ENCODE data around the gene MEIG1. TPM values are rescaled to one million over a fixed set of nuclear protein-coding genes. Genes with fewer than 3 reads are reported as not detected.
"Not testable (repeated sequence)": the region's sequence is repeated elsewhere in the genome, so short reads cannot be mapped to it uniquely, and the experiment has no call there.

Gene MEIG1, protein sequence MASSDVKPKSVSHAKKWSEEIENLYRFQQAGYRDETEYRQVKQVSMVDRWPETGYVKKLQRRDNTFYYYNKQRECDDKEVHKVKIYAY
- not detected in 2 replicates for total RNA-seq

DNA sequence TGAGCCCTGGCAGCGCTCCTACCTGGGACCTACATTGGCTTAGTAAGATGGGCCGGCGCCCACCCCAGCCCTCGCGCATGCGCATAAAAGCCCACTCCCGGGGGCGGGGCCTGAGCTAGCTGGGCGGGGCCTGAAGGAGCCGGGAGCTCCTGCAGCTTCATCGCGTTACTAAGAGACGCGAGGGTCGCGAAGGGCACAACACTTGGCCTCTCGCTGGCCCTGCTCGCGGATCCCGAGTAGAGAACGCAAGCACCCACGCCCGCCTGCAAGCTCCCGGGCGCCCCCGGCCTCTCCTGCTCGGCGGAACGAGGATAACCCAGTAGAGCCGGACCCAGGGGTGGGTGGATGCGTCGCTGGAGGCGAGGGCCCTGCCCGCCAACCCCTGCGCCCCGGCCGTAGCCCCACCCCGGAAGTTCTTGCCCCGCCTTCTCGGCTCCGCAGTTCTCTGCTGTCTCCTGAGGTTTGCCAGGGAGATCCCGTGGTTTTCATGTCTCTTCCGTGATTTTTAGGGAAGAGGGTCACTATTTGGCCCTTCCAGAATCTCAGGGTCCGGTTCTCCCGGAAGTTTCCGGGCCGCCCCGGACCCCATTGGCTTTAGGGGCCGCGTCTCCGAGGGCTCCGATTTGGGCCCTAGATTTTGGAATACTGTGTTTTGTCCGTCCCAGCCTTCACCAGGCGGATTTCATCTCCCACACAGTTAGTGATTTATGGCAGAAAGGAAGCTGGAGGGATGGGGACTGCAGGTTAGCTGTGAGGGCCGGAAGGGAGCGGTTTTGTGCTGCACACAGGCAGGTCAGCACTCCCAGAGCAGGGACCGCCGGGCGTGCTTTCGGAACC is at the start of gene MEIG1:
Gene MEIG1 (plus strand): TSS at position 168 of the 837 bp plus-strand sequence. CDS start 7,081 bp downstream, outside the sequence.
- H3K36me3 Mint-ChIP-seq (ENCODE audit: low read depth), result no peaks in the 10 kb centered on the region
- H3K4me3 Mint-ChIP-seq, result peak within 1 kb of the TSS; percentile 93
- peaks cover 18% of the 10 kb centered on the region for H3K4me1 Mint-ChIP-seq
- no peaks in the 10 kb centered on the region for H3K9me3 Mint-ChIP-seq
- H3K27me3 Mint-ChIP-seq, result no peaks in the 10 kb centered on the region
- H3K27ac Mint-ChIP-seq, result peak within 1 kb of the TSS; percentile 96
- intact Hi-C loops (cut with micrococcal nuclease), result loop anchor here (1.0 to 10.0 kb wide), 5 partner anchors 81 to 395 kb away; partner anchors contain the start of genes RPP38 and SUV39H2
- DNase-seq, result peak; percentile 98

DNA sequence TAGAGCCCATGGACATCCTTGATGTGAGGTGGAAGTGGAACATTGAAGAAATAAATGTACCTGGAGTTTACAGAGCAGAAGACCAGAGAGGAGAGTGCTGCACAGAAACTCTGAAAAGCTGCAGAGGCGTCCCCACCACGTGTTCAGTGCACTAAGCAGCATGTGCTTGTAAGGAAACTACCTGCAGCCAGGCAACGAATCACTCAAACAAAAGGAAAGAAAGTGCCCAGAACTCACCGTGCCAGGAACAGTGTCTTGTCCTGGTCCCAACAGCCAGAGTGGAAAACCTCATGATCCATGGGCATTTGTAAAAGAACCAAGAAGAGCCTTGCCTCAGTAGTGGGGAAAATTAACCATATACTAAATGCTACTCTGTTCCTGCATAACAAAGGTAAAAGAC is 48.2 kb upstream of the MEIG1 start:
- Mint-ChIP-seq H3K4me3 (no peak overlapping the region), H3K36me3 (ENCODE audit: low read depth) (peaks cover 88% of the 10 kb centered on the region), H3K27ac (peak overlapping the region; percentile 63), H3K4me1 (peaks cover 16% of the 10 kb centered on the region), H3K9me3 (peaks cover 18% of the 10 kb centered on the region), H3K27me3 (no peaks in the 10 kb centered on the region)
- no peak for DNase-seq
- intact Hi-C loops (cut with micrococcal nuclease), result no loop called here

DNA sequence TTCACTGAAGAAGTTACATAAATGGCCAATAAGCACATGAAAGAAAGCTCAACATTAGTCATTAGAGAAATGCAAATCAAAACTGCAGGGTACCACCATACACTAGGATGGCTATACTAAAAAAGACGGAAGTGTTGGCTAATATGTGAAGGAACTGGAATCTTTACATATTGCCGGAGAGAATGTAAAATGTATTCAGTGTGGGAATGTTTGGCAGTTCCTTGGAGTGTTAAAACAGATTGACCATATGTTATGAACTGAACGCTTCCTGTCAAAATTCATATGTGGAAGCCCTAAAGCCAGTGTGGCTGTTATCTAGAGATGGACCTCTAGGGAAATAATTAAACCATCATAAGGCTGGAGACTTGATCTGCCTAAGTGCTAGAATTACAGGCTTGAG is 47.4 kb upstream of the MEIG1 start:
- Mint-ChIP-seq H3K27ac (no peak overlapping the region), H3K36me3 (ENCODE audit: low read depth) (peaks cover 92% of the 10 kb centered on the region), H3K4me3 (no peak overlapping the region), H3K27me3 (no peaks in the 10 kb centered on the region), H3K9me3 (peaks cover 23% of the 10 kb centered on the region), H3K4me1 (peaks cover 16% of the 10 kb centered on the region)
- DNase-seq, result no peak
- intact Hi-C loops (cut with micrococcal nuclease), result no loop called here

DNA sequence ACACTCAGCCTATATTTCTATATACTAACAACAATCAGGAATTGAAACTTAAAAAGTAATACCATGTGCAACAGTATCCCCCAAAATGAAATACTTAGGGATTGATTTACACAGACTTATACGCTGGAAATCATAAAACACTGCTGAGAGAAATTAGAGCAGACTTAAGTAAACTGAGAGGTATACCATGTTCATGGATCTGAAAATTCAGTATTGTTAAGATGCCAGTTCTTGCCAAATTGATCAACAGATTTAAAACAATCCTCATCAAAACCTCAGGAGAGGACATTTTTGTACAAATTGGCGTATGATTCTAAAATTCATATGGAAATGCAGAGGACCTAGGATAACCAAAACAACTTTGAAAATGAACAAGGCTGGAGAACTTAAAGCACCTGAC is 42.6 kb upstream of the MEIG1 start:
- Mint-ChIP-seq H3K4me1 (peaks cover 21% of the 10 kb centered on the region), H3K36me3 (ENCODE audit: low read depth) (peaks cover 94% of the 10 kb centered on the region), H3K9me3 (peaks cover 29% of the 10 kb centered on the region), H3K4me3 (no peak overlapping the region), H3K27ac (no peak overlapping the region), H3K27me3 (no peaks in the 10 kb centered on the region)
- DNase-seq, result no peak
- intact Hi-C loops (cut with micrococcal nuclease), result loop anchor here (5.0 kb wide), 1 partner anchor 36 kb away; the partner anchor contains the start of gene DCLRE1C

DNA sequence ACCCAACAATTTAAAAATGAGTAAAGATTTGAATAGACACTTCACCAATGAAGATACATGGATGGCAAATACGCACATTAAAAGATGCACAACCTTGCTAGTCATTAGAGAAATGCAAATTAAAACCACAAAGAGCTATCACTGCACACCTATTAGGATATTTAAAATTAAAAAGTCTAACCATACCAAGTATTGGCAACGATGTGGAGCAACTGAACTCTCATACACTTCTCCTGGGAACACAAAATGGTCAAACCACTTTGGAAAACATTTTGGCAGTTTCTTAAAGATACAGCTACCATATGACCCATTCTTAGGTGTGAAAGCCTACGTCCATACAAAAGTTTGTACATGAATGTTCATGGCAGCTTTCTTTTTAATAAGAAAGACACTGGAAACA is 41.4 kb upstream of the MEIG1 start:
- DNase-seq, result no peak
- intact Hi-C loops (cut with micrococcal nuclease), result loop anchor here (5.0 kb wide), 1 partner anchor 34 kb away; the partner anchor contains the start of gene DCLRE1C
- H3K4me1 Mint-ChIP-seq, result peaks cover 20% of the 10 kb centered on the region
- H3K27me3 Mint-ChIP-seq, result no peaks in the 10 kb centered on the region
- no peak overlapping the region for H3K4me3 Mint-ChIP-seq
- peaks cover 27% of the 10 kb centered on the region for H3K9me3 Mint-ChIP-seq
- H3K36me3 Mint-ChIP-seq (ENCODE audit: low read depth), result peaks cover 95% of the 10 kb centered on the region
- H3K27ac Mint-ChIP-seq, result no peak overlapping the region

DNA sequence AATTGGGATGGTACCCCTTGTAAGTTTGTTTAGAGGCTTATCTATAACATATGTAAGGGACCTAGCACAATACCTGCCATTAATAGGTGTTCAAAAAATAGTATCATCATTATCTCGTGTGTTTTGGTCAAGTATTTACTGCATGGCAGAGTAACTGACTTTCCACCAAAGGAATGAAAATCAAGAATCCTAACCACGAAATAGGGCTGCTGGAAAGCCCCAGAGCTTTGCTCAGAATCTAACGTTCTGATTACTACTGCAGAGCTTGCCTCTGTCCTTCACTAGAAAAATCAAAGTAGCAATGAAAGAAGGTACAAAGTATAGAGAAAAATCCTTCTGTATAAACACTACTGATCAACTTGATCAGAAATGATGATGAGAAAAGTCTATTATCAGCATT is 40.2 kb upstream of the MEIG1 start:
- Mint-ChIP-seq H3K27ac (no peak overlapping the region), H3K4me1 (peaks cover 20% of the 10 kb centered on the region), H3K4me3 (no peak overlapping the region), H3K27me3 (no peaks in the 10 kb centered on the region), H3K36me3 (ENCODE audit: low read depth) (peaks cover 94% of the 10 kb centered on the region), H3K9me3 (peaks cover 27% of the 10 kb centered on the region)
- intact Hi-C loops (cut with micrococcal nuclease), result loop anchor here (5.0 kb wide), 1 partner anchor 33 kb away; the partner anchor contains the start of gene DCLRE1C
- no peak for DNase-seq

DNA sequence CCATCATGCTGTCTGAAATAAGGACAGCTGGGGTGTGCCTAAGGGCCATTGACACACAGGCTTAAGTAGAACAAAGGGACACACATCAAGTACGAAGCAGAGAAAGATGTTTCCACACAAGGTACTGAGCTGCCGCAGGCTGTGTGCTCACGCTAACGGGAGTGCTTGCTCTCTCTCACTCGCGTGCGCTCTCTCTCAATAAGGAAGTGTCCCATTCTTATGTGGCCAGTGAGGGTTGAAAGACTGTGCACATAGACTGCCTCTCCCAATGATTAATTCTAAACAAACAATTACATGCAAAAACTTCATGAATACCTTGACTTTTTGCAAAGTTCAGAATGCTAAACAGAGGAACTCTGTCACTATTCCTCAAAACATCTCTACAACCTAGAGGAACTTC is 35.2 kb upstream of the MEIG1 start:
- peaks cover 4% of the 10 kb centered on the region for H3K9me3 Mint-ChIP-seq

DNA sequence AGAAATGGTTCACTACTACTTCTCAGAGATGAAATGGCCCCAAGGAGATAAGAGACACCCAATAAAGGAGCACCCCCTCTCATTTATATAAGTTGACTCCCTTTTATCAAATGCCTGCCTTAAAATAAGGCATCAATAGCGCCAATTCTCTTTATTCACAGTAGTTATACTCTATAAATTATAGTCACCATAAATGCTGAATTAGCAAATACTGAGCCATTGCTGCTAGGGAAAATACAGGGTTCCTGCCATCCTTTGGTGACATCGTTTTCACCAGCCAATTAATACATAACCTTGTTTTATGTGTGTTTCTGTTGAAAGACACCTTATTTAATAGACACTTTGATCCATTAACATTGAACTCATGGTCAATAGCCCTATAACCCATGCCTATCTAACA is 33.9 kb upstream of the MEIG1 start:
- H3K36me3 Mint-ChIP-seq (ENCODE audit: low read depth), result peaks cover 74% of the 10 kb centered on the region
- H3K27me3 Mint-ChIP-seq, result no peaks in the 10 kb centered on the region
- no peaks in the 10 kb centered on the region for H3K9me3 Mint-ChIP-seq
- H3K4me1 Mint-ChIP-seq, result no peaks in the 10 kb centered on the region
- H3K27ac Mint-ChIP-seq, result no peak overlapping the region
- DNase-seq, result no peak
- intact Hi-C loops (cut with micrococcal nuclease), result no loop called here
- H3K4me3 Mint-ChIP-seq, result no peak overlapping the region

More for the DNA sequence above, 35.2 kb upstream of the MEIG1 start:
- no peak for DNase-seq
- H3K4me3 Mint-ChIP-seq, result no peak overlapping the region
- H3K4me1 Mint-ChIP-seq, result peaks cover 7% of the 10 kb centered on the region
- H3K27ac Mint-ChIP-seq, result no peak overlapping the region
- peaks cover 81% of the 10 kb centered on the region for H3K36me3 Mint-ChIP-seq (ENCODE audit: low read depth)
- intact Hi-C loops (cut with micrococcal nuclease), result no loop called here
- H3K27me3 Mint-ChIP-seq, result no peaks in the 10 kb centered on the region

DNA sequence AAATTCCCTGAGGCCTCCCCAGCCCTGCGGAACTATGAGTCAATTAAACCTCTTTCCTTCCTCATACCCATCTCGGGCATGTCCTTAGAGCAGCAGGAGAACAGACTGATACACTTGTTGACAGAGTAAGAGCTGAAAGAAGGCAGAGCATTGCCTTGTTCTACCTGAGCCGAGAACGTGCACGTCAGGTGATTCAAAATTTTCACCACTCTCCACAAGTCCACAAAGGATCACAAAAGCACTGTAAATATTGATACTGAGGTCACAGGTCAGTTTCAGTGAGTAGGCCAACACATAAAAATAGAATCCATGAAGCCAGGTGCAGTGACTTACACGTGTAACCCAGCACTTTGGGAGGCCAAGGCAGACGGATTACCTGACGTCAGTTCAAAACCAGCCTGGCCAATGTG is 33.1 kb upstream of the MEIG1 start:
- H3K27ac Mint-ChIP-seq, result no peak overlapping the region
- DNase-seq, result no peak
- H3K4me3 Mint-ChIP-seq, result no peak overlapping the region
- H3K27me3 Mint-ChIP-seq, result no peaks in the 10 kb centered on the region
- H3K36me3 Mint-ChIP-seq (ENCODE audit: low read depth), result peaks cover 72% of the 10 kb centered on the region
- intact Hi-C loops (cut with micrococcal nuclease), result no loop called here
- no peaks in the 10 kb centered on the region for H3K9me3 Mint-ChIP-seq
- H3K4me1 Mint-ChIP-seq, result no peaks in the 10 kb centered on the region

DNA sequence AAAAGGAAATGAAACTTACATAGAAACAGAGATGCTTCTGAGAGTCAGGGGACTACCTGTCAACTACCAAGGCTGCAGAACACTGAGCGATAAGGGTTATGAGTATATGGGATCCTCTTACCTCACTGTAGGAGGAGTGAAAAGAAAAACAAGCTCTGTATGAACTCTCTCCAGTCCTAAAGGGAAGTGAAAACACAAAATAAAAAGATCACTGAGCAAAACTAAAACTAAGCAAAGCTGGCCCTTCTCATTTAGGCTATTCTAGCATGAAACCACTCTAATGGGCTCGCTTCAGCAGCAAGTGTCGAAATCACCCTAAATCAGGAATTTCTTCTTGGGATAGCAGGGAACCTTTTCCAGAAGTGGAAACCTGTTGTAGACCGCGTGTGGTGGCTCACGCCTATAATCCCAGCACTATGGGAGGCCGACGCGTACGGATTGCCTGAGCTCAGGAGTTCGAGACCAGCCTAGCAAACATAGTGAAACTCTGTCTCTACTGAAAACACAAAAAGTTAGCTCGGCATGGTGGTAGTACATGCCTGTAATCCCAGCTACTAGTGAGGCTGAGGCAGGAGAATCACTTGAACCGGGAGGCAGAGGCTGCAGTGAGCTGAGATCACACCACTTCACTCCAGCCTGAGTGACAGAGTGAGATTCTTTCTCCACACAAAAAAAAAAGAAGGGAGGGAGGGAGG is 32.3 kb upstream of the MEIG1 start:
- no peak overlapping the region for H3K4me3 Mint-ChIP-seq
- intact Hi-C loops (cut with micrococcal nuclease), result no loop called here
- H3K4me1 Mint-ChIP-seq, result no peaks in the 10 kb centered on the region
- H3K36me3 Mint-ChIP-seq (ENCODE audit: low read depth), result peaks cover 70% of the 10 kb centered on the region
- no peak for DNase-seq
- no peaks in the 10 kb centered on the region for H3K9me3 Mint-ChIP-seq
- no peaks in the 10 kb centered on the region for H3K27me3 Mint-ChIP-seq
- peak overlapping the region; percentile 2 for H3K27ac Mint-ChIP-seq

DNA sequence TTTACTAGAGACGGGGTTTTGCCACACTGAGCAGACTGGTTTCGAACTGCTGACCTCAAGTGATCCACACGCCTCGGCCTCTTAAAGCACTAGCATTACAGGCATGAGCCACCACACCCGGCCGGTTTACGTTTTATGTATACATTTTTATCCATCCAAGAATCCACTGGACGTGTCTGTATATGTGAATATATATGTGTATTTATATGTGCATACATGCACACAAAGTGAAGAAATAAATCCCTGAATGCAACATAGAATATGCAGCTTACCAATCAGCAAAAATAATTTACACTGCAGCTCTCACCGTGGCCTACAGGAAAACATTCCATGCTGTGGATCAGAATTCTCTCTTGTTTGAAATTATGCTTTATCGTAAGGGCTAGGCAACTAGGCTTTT is 28.6 kb upstream of the MEIG1 start:
- H3K9me3 Mint-ChIP-seq, result no peaks in the 10 kb centered on the region
- no peaks in the 10 kb centered on the region for H3K4me1 Mint-ChIP-seq
- intact Hi-C loops (cut with micrococcal nuclease), result no loop called here
- H3K27ac Mint-ChIP-seq, result no peak overlapping the region
- peaks cover 66% of the 10 kb centered on the region for H3K36me3 Mint-ChIP-seq (ENCODE audit: low read depth)
- H3K4me3 Mint-ChIP-seq, result no peak overlapping the region
- DNase-seq, result no peak
- no peaks in the 10 kb centered on the region for H3K27me3 Mint-ChIP-seq

DNA sequence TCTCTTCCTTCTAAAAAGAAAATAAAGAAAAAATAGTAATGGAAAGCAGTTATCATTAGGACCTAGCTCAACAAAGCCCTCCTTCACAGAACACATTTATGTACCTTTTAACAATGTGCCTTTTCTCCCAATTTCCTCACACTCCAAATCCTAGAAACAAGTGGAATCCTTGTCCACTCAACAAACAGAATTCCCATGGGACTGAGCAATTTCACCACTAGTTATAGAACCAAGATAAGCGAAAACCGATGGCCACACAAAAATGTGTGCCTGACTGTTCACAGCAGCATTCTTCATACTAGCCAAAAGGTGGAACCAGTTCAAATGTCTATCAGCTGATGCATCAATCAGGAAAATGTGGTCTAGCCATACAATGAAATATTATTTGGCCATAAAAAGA is 22.6 kb upstream of the MEIG1 start:
- peaks cover 45% of the 10 kb centered on the region for H3K36me3 Mint-ChIP-seq (ENCODE audit: low read depth)

DNA sequence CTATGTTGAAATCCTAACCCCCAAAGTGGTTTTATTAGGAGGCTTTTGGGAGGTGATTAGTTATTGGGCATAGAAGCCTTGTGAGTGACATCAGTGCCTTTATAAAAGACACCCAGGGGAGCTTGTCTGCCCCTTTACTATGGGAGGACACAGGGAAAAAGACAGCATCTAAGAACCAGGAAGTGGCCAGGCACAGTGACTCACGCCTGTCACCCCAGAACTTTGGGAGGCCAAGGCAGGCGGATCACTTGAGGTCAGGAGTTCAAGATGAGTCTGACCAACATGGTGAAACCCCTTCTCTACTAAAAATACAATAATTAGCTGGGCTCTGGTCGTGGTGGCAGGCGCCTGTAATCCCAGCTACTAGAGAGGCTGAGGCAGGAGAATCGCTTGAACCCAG is 20.2 kb upstream of the MEIG1 start:
- H3K9me3 Mint-ChIP-seq; H3K4me3 Mint-ChIP-seq; H3K27me3 Mint-ChIP-seq; intact Hi-C loops (cut with micrococcal nuclease): not testable (repeated sequence)
- Mint-ChIP-seq H3K36me3 (ENCODE audit: low read depth) (peaks cover 39% of the 10 kb centered on the region), H3K4me1 (peaks cover 13% of the 10 kb centered on the region), H3K27ac (peak overlapping the region; percentile 48)
- DNase-seq, result peak; percentile 65

More for the DNA sequence above, 22.6 kb upstream of the MEIG1 start:
- H3K27me3 Mint-ChIP-seq, result no peaks in the 10 kb centered on the region
- no peak overlapping the region for H3K4me3 Mint-ChIP-seq
- no peaks in the 10 kb centered on the region for H3K9me3 Mint-ChIP-seq
- no peak overlapping the region for H3K27ac Mint-ChIP-seq
- H3K4me1 Mint-ChIP-seq, result peaks cover 1% of the 10 kb centered on the region
- intact Hi-C loops (cut with micrococcal nuclease), result no loop called here
- no peak for DNase-seq

Measured in activated CD4-positive, alpha-beta T cell treated with anti-CD3 and anti-CD28 coated beads, Interleukin-2, amount 10 ng/mL, durations not matched to agents 24 days and 14 days (primary cell).